Mesenchymal stem cell (in vitro differentiated cells and primary cell): ENCODE data around the gene PKNOX2.

Source experiments
- DNase-seq: peaks from one replicate; pipeline ENCODE4 v3.0.0-alpha.2; 2013
- H2AFZ ChIP-seq: one replicate; pipeline ENCODE4 v1.6.1; 2013; ENCODE audit warnings: low read depth, mild to moderate bottlenecking, control low read depth, inconsistent platforms, low read length, moderate library complexity
- H2AK5ac ChIP-seq: 2 replicates; pipeline ENCODE4 v1.6.1; 2013; ENCODE audit warnings: low read length, moderate library complexity, mild to moderate bottlenecking, inconsistent platforms; ENCODE audit not compliant: severe bottlenecking
- H2BK120ac ChIP-seq: one replicate; pipeline ENCODE4 v1.6.1; 2013; ENCODE audit warnings: low read depth, mild to moderate bottlenecking, inconsistent platforms, low read length, moderate library complexity
- H2BK12ac ChIP-seq, 2 experiments: one replicate each; pipeline ENCODE4 v1.6.1; 2013; ENCODE audit warnings: inconsistent platforms in 2 of 2, low read length in 2 of 2, mild to moderate bottlenecking in 2 of 2, moderate library complexity in 2 of 2, control low read depth in 1 of 2
- H2BK15ac ChIP-seq: one replicate; pipeline ENCODE4 v1.6.1; 2013; ENCODE audit warnings: mild to moderate bottlenecking, low read depth, inconsistent platforms; ENCODE audit not compliant: poor library complexity, severe bottlenecking
- H2BK5ac ChIP-seq: 2 replicates; pipeline ENCODE4 v1.6.1; 2013; ENCODE audit warnings: low read depth, mild to moderate bottlenecking, low read length, control low read depth, inconsistent platforms; ENCODE audit not compliant: poor library complexity, severe bottlenecking
- H3K14ac ChIP-seq, 2 experiments: one replicate each; pipeline ENCODE4 v1.6.1; 2013; ENCODE audit warnings: inconsistent platforms in 2 of 2, low read length in 2 of 2, control low read depth in 1 of 2, mild to moderate bottlenecking in 1 of 2, moderate library complexity in 1 of 2
- H3K18ac ChIP-seq, 2 experiments: one replicate each; pipeline ENCODE4 v1.6.1; 2013; ENCODE audit warnings: inconsistent platforms in 2 of 2, low read length in 2 of 2, control low read depth in 1 of 2, low read depth in 1 of 2, mild to moderate bottlenecking in 1 of 2
- H3K23ac ChIP-seq, 2 experiments: one replicate each; pipeline ENCODE4 v1.6.1; 2013; ENCODE audit warnings: inconsistent platforms in 2 of 2, low read length in 2 of 2, mild to moderate bottlenecking in 2 of 2, moderate library complexity in 2 of 2, control low read depth in 1 of 2
- H3K27ac ChIP-seq: 2 replicates; pipeline ENCODE4 v1.5.1; 2013; ENCODE audit warnings: mild to moderate bottlenecking, moderate library complexity, low read length, control low read depth, inconsistent platforms; ENCODE audit not compliant: poor library complexity, severe bottlenecking
- H3K27me3 ChIP-seq, 2 experiments: 2 replicates each; pipeline versions ENCODE4 v1.6.1 to v1.7.0; 2013; ENCODE audit warnings: low read length in 2 of 2, mild to moderate bottlenecking in 2 of 2, moderate library complexity in 2 of 2, control low read depth in 1 of 2, inconsistent platforms in 1 of 2; ENCODE audit not compliant: control insufficient read depth in 1 of 2, insufficient read depth in 1 of 2
- H3K36me3 ChIP-seq, 2 experiments: 2 replicates each; pipeline versions ENCODE4 v1.6.1 to v1.7.0; 2013; ENCODE audit warnings: low read length in 2 of 2, control low read depth in 1 of 2, inconsistent platforms in 1 of 2, low read depth in 1 of 2, mild to moderate bottlenecking in 1 of 2; ENCODE audit not compliant: insufficient read depth in 2 of 2, control insufficient read depth in 1 of 2
- H3K4ac ChIP-seq, 2 experiments: one replicate each; pipeline ENCODE4 v1.6.1; 2013; ENCODE audit warnings: inconsistent platforms in 2 of 2, low read length in 2 of 2, mild to moderate bottlenecking in 2 of 2, moderate library complexity in 2 of 2, control low read depth in 1 of 2, low read depth in 1 of 2
- H3K4me1 ChIP-seq: 2 replicates; pipeline ENCODE4 v1.6.1; 2013; ENCODE audit warnings: low read depth, low read length, control low read depth; ENCODE audit not compliant: control insufficient read depth, insufficient read depth
- H3K4me2 ChIP-seq: 2 replicates; pipeline ENCODE4 v1.6.1; 2013; ENCODE audit warnings: low read length, mild to moderate bottlenecking, inconsistent platforms; ENCODE audit not compliant: poor library complexity, severe bottlenecking
- H3K4me3 ChIP-seq, 2 experiments: 2 replicates each; pipeline versions ENCODE4 v1.5.1 to v1.7.0; 2013; ENCODE audit warnings: low read length in 2 of 2, mild to moderate bottlenecking in 2 of 2, control low read depth in 1 of 2, low read depth in 1 of 2; ENCODE audit not compliant: insufficient read depth in 1 of 2
- H3K79me1 ChIP-seq: replicated peaks from 2 replicates; pipeline ENCODE4 v1.6.1; 2013; ENCODE audit warnings: mild to moderate bottlenecking, control low read depth, low read length, inconsistent platforms; ENCODE audit not compliant: poor library complexity, severe bottlenecking
- H3K9ac ChIP-seq: 2 replicates; pipeline ENCODE4 v1.7.0; 2013; ENCODE audit warnings: mild to moderate bottlenecking, low read length, moderate library complexity
- H3K9me3 ChIP-seq: 2 replicates; pipeline ENCODE4 v1.7.0; 2013; ENCODE audit warnings: mild to moderate bottlenecking, low read length; ENCODE audit not compliant: control insufficient read depth
- H4K8ac ChIP-seq: one replicate; pipeline ENCODE4 v1.6.1; 2013; ENCODE audit warnings: inconsistent platforms, mild to moderate bottlenecking, low read length, moderate library complexity
- H4K91ac ChIP-seq: one replicate; pipeline ENCODE4 v1.6.1; 2013; ENCODE audit warnings: mild to moderate bottlenecking, low read length, inconsistent platforms
- WGBS: methylation state at CpG from one replicate; pipeline ENCODE4 v1.1.7; 2013; ENCODE audit warnings: mixed read lengths; 5-methylcytosine and 5-hydroxymethylcytosine counted together

Gene PKNOX2

DNA sequence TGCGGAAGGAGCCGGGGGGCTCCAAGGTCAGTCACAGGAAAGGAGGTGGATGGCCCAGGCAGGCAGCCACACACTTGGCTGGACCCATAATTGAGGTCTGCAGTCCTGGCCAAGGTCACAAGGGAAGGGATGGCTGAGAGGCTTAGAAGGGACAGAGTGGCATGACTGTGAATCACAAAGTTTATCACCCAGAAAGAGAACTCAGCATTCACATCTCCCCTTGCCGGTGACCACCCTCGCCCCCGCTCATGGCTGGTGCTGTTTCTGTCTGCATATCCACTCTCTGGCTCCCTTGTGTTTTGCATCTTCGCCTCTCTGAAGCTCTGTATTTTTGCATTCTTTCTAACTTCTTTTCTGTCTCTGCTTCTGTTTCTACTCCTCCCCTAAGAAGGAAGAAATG, 214.0 kb downstream of the PKNOX2 start:
- Histone ChIP-seq H2AK5ac (no peak overlapping the region), H3K14ac (no peak overlapping the region), H2AFZ (no peak overlapping the region), H2BK5ac (no peak overlapping the region), H2BK15ac (no peak overlapping the region), H3K4me2 (no peak overlapping the region), H3K27ac (no peak overlapping the region), H3K23ac (no peak overlapping the region), H4K91ac (no peak overlapping the region), H3K4me3 (no peak overlapping the region), H4K8ac (no peak overlapping the region), H3K36me3 (peaks cover 0 to 51% of the 10 kb centered on the region in 2 experiments), H3K9me3 (no peaks in the 10 kb centered on the region), H3K4me1 (peaks cover 18% of the 10 kb centered on the region), H3K18ac (no peak overlapping the region), H3K27me3 (peaks cover 0 to 76% of the 10 kb centered on the region in 2 experiments), H3K79me1 (peaks cover 15% of the 10 kb centered on the region), H2BK120ac (no peak overlapping the region), H3K4ac (no peak overlapping the region), H2BK12ac (no peak overlapping the region), H3K9ac (no peak overlapping the region)
- 95% methylated on average over 5 of the region's 6 CpGs for WGBS
- no peak for DNase-seq

DNA sequence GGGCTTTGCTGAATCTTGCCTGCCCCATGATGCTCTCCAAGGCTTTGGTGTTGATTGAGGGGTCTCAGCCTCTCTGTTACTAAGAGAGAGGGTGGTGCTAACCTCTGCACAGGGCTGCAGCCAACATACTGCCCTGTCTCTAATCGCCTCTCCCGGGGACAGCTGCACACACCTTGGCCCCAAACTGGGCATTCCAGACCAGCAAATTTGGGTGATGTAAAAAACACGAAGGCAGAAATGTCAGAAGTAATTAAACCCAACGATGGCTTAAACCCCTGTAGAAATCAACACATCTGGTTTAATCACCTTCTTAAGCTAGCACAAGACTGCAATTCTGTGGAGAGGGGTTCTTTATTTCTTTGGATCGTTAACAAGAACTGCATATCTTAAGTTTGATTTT, 215.0 kb downstream of the PKNOX2 start:
- no peak overlapping the region for H3K23ac ChIP-seq
- no peak overlapping the region for H2AFZ ChIP-seq
- 78% methylated on average over 4 of the region's 5 CpGs for WGBS
- no peak overlapping the region for H2BK5ac ChIP-seq
- H2BK12ac ChIP-seq, result no peak overlapping the region
- peaks cover 0 to 43% of the 10 kb centered on the region in 2 experiments for H3K36me3 ChIP-seq
- no peak for DNase-seq
- no peak overlapping the region for H3K14ac ChIP-seq
- no peak overlapping the region for H4K8ac ChIP-seq
- peaks cover 16% of the 10 kb centered on the region for H3K79me1 ChIP-seq
- H2BK15ac ChIP-seq, result no peak overlapping the region
- H3K27ac ChIP-seq, result no peak overlapping the region
- no peak overlapping the region for H2BK120ac ChIP-seq
- no peak overlapping the region for H3K9ac ChIP-seq
- peaks cover 12% of the 10 kb centered on the region for H3K4me1 ChIP-seq
- H3K4me3 ChIP-seq, result no peak overlapping the region
- H3K9me3 ChIP-seq, result no peaks in the 10 kb centered on the region
- H3K4me2 ChIP-seq, result no peak overlapping the region
- H3K18ac ChIP-seq, result no peak overlapping the region
- no peak overlapping the region for H3K4ac ChIP-seq
- no peak overlapping the region for H2AK5ac ChIP-seq
- H4K91ac ChIP-seq, result no peak overlapping the region
- H3K27me3 ChIP-seq, result peaks cover 0 to 76% of the 10 kb centered on the region in 2 experiments

DNA sequence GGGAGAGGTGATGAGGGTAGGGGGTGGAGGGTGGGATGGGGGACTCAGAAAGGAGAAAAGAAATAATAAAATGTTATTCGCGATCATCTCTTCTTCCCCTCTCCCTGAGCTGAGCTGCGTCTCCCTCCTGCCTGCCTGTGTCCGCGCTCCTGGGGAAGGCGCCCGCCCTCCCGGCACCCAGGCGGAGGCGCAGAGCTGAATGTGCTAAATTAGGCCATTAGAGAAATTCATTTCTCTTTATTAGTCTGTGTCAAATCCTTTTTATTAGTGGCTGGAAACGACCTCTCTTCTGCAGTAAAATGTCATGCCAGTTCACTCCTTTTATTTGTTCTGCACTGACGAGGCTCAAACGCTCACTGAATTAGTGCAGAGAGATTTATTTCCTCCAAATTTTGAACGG, 215.4 kb downstream of the PKNOX2 start:
- no peak overlapping the region for H3K27ac ChIP-seq
- H2AFZ ChIP-seq, result no peak overlapping the region
- no peaks in the 10 kb centered on the region for H3K9me3 ChIP-seq
- no peak for DNase-seq
- H2AK5ac ChIP-seq, result no peak overlapping the region
- H3K36me3 ChIP-seq, result peaks cover 0 to 45% of the 10 kb centered on the region in 2 experiments
- H3K4me1 ChIP-seq, result peaks cover 9% of the 10 kb centered on the region
- H3K79me1 ChIP-seq, result peaks cover 16% of the 10 kb centered on the region
- H4K91ac ChIP-seq, result no peak overlapping the region
- no peak overlapping the region for H4K8ac ChIP-seq
- no peak overlapping the region for H3K9ac ChIP-seq
- no peak overlapping the region for H3K4me3 ChIP-seq
- H2BK5ac ChIP-seq, result no peak overlapping the region
- H3K23ac ChIP-seq, result no peak overlapping the region
- no peak overlapping the region for H3K4me2 ChIP-seq
- no peak overlapping the region for H2BK120ac ChIP-seq
- H2BK15ac ChIP-seq, result no peak overlapping the region
- no peak overlapping the region for H3K18ac ChIP-seq
- no peak overlapping the region for H3K14ac ChIP-seq
- H3K4ac ChIP-seq, result no peak overlapping the region
- WGBS, result 82% methylated on average over 6 of the region's 14 CpGs
- no peak overlapping the region for H2BK12ac ChIP-seq
- H3K27me3 ChIP-seq, result peaks cover 0 to 73% of the 10 kb centered on the region in 2 experiments

DNA sequence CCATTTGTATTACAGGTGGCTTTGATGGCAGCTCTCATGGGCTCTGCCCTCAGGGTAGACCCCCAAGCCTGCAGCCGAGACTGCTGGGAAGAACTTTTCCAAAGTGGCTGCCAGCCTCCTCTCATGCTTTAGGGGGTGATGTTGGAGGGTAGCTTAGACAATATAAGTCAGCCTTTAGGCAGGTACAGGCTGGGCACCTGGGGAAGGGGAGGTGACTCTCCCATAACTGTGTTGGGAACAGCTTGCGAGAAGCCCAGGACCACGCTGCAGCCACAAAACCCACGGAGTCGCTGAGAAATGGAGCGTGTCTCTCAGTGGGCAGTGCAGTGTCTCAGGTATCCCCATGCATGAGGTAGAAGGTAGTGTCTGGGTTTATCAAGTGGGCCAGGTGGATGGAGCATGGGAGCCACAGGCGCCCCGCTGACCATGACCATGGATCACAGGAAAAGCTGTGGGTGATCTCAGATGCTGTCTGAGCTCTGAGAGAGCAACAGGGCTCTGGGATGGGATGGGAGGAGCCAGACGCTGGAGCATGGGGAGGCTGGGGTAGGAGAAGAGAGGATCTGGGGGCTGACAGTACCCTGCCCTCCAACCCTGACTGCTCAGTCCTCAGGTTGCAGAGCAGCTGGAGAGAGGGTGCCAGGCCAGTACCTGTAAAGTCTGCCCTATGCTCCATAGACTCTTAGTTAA, 216.3 kb downstream of the PKNOX2 start:
- Histone ChIP-seq H3K4ac (no peak overlapping the region), H3K79me1 (peaks cover 16% of the 10 kb centered on the region), H3K4me3 (no peak overlapping the region), H3K4me2 (no peak overlapping the region), H3K27me3 (peaks cover 0 to 65% of the 10 kb centered on the region in 2 experiments), H2BK120ac (no peak overlapping the region), H3K18ac (no peak overlapping the region), H2BK12ac (no peak overlapping the region), H2AFZ (no peak overlapping the region), H3K27ac (no peak overlapping the region), H3K9ac (no peak overlapping the region), H3K14ac (no peak overlapping the region), H3K36me3 (peaks cover 0 to 51% of the 10 kb centered on the region in 2 experiments), H2AK5ac (no peak overlapping the region), H3K23ac (no peak overlapping the region), H4K8ac (no peak overlapping the region), H4K91ac (no peak overlapping the region), H3K4me1 (peaks cover 12% of the 10 kb centered on the region), H2BK15ac (no peak overlapping the region), H2BK5ac (no peak overlapping the region), H3K9me3 (no peaks in the 10 kb centered on the region)
- DNase-seq, result no peak
- 94% methylated on average over 9 of the region's 9 CpGs for WGBS
